Measurements from ENCODE around the gene RGS19.
"Not testable (repeated sequence)": the region's sequence is repeated elsewhere in the genome, so short reads cannot be mapped to it uniquely, and the experiment has no call there.

RGS19 gene

DNA sequence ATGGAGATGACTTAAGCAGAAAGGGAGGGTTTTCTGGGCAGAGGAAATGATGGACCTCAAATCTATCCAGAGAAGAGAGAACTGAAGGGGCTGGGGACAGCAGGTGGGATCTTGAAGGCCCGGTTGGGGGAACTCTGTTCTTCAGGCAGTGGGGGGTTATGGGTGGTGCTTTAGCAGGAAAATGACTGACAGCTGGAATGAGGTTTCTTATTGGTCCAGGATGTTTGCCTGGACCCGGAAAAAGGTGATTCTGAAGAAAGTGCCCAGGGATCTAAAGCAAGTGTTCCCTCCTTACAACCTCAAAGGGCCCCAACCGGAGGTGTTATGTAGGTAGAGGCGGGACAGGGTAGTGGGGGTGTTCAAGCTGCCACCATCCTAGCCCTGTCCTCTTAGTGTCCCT lies 16.1 kb upstream of the RGS19 start:
- DNase-seq (ENCODE audit: low spot score): no peak

DNA sequence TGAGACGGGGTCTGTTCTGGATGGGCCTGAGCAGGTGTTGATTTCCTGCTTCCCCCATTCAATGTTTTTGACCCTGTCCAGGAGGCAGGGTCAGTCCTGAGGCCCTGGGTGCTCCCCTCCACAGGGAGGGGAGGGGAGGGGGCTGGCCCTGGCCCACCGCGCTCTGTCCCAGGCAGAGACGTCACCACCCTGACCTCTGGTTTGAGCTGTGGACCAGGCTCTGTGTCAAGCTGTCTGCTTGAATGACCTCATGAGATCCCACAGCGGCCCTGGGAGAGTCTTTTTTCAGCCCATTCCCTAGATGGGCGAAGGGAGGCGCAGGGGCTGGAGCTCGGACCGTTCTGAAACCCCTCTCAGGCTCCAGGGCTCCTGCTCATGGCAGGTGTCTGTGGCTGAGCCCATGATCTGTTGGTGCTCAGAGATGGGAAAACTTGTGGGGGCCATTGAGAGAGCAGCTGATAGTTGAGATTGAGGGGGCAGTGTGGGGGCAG lies 13.7 kb upstream of the RGS19 start:
- DNase-seq (ENCODE audit: low spot score): no peak

GRCh38 chr20:64092258-64093012 lies 13.1 kb upstream of the RGS19 start:
- DNase-seq (ENCODE audit: low spot score): no peak

GRCh38 chr20:64091770-64092169 lies 12.5 kb upstream of the RGS19 start:
- no peak for DNase-seq (ENCODE audit: low spot score)

GRCh38 chr20:64091340-64091739 lies 12.0 kb upstream of the RGS19 start:
- no peak for DNase-seq (ENCODE audit: low spot score)

- DNase-seq (ENCODE audit: low spot score): no peak
Measured at GRCh38 chr20:64090165-64090564, 10.8 kb upstream of the RGS19 start.

DNA sequence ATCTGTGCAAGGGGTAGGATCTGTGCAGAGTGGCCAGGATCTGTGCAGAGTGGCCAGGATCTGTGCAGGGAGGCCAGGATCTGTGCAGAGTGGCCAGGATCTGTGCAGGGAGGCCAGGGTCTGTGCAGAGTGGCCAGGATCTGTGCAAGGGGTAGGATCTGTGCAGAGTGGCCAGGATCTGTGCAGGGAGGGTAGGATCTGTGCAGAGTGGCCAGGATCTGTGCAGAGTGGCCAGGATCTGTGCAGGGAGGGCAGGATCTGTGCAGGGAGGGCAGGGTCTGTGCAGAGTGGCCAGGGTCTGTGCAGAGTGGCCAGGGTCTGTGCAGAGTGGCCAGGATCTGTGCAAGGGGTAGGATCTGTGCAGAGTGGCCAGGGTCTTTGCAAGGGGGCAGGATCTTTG lies 9.3 kb upstream of the RGS19 start:
- not testable (repeated sequence) for DNase-seq (ENCODE audit: low spot score)

GRCh38 chr20:64087226-64087825 lies 8.0 kb upstream of the RGS19 start:
- not testable (repeated sequence) for DNase-seq (ENCODE audit: low spot score)

DNA sequence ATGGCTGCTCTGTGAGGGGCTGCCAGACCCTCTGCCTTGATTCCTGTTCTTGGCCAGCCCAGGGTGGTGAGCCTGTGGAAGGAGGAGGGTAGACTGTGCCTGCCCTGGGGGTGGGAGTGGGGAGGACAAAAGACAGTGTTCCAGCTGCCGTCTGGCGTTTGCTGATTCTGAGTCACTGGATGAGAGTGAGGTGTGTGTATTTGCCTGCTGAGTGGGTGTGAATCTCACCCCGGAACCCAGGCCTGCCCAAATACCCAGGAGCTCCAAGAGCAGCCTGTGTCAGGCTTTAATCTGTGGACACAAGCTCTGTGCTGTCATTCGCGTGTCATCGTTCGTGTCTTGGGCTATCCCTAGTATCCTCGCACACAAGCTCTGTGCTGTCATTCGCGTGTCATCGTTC lies 7.5 kb upstream of the RGS19 start:
- no peak for DNase-seq (ENCODE audit: low spot score)

DNA sequence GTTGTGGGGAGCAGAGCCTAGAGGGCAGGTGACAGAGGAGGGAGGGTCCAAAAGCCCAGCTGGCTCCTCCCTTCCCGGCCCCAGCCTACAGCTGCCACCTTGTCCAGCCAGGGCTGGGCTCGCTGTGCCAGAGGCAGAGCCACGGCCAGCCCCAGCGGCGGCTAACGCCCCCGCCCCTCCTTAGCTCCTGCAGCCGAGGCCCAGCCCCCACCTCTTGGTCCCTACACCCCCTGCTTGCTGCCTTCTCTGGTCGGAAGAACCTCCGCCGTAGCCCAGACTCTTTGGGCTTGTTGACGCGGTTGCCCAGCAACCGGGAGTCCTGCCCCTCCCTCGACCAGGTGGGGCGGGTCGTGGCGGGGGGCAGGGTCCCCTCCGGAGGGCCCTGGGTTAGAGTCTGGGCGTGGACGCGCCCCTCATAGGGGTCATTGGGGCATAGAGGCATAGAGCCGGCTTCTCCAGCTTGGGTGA lies 5.4 kb upstream of the RGS19 start:
- DNase-seq (ENCODE audit: low spot score): no peak

- DNase-seq (ENCODE audit: low spot score): no peak
Measured at GRCh38 chr20:64083804-64084684, 4.7 kb upstream of the RGS19 start, which contains the start of gene LKAAEAR1. TSS of gene LKAAEAR1 (minus strand) at chr20:64084398. CDS start at chr20:64084219, 179 bp downstream.

DNA sequence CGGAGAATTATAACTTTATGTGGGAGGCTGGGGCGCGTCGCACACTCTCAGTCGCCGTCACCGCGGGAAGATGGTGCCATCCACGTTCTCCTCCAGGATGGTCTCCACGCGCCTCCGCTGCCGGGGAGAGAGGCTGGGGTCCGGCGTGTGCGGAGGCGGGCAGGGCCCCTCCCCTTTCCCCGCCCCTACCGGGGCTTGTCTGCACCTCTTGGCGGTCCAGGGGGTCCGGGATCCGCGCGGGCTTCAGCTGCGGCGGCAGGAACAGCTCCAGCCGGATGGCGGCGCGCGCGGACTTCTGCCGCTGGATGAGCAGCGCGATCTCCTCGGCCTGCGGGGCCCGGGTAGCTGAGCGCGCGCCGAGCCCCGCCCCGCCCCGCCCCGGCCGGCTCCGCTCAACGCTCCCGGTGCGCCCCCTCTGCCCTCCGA lies 4.1 kb upstream of the RGS19 start:
- DNase-seq (ENCODE audit: low spot score): peak; percentile 71

DNA sequence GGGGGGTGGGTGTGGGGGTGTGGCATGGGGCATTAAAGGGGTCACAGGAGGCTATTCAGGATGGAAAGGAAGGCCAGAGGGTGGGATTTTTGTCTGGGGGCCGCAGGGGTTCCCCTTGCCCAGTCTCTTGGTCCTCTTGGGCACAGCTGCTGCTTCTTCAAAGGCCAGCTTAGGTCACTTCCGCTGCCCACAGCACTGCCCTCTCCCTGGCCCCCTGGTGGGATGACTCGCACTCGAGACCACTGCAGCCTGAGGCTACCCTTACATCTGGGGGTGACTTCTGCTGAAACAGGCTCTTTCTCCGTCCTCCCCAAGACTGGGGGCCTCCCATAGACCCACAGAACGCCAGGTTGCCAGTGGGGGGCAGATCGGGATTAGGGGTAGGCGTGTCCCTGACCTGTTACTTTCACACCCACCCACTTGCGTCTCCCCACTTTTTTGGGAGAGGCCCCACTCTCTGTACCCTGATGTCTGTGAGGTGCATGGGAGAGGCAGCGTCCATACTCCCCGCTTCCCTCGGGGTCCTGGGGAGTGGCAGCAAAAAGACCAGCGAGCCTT lies 3.6 kb upstream of the RGS19 start:
- DNase-seq (ENCODE audit: low spot score): no peak

DNA sequence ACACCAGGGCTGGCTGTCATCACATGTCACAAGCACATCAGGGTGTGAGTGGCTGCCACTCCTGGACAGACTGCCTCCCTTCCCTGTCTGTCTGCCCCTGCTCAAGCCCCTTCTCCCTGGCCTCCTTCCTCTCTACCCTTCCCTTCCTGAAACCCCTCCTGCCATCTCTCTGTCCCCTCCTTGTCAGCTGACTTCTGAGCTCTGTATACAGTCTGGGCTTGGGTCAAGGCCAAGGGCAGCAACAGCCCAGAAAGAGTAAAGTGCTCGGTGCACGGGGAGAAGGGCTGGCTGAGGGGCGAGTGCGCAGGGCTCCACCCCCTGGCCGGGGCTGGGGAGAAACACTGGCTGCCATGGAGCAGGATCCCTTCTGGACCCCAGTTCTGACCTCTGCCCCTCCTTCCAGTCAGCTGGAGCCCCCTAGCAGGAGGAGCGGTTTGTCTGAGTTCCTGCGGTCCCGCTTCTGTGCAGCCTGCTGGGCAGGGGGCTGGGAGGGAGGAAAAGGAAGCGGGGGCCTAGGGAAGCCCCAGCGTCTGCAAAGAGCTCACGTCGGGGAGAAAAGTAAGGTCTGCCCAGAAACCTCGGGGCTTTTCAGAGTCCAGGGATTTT lies 2.9 kb upstream of the RGS19 start:
- DNase-seq (ENCODE audit: low spot score): no peak

DNA sequence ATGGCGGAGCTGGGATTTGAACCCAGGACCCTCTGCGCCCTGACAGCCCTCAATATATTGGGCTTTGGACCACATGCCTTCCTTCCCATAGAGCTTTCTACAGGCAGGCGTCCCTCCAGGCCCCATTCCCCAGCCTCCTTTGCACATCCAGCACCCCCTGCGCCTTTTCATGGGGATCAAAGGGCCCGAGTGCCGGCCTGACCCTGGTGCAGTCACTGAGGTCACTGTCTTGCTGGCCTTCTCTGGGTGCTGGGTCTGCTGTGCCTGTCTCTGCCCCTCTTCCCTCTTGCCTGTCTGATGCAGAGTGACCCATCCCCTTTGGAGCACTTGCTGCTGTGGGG lies 2.3 kb upstream of the RGS19 start:
- DNase-seq (ENCODE audit: low spot score): no peak

DNA sequence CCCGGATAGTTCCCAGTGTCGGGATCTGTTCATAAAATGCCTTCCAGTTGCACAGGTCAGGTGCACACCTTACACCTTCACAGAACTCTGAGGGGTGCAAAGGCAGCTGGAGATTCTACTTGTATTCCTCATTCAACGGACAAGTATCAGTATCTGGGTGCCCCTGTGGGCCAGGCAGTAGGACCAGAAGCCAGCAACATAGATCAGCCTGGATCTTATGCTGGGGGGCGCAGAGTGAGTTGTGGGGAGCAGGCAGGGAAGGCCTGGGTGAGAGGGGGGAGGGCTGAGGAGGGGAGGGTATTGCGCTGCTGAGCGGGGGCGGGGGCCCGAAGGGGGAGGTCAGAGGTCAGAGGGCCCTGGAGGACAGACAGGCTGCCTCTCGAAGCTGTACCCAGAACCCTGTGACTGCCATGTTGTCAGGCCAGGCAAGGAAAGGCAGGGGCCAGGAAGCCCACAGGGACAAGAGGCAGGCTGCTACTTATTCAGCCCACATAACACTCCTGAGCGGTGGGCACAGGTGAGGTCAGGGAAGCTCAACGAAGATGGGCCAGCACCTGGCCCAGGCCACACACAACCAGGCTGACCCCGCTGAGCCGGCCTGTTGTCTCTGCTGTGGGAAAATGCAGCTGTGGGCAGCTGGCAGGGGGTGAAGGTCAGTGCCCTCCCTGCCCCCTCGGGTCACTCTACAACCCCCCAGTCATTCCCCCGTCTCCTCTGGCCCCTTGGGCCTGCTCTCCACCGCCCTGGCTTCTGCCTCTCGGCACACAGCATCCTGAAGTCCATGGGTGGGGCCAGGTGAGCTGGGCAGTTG lies 1.7 kb upstream of the RGS19 start:
- DNase-seq (ENCODE audit: low spot score): no peak

DNA sequence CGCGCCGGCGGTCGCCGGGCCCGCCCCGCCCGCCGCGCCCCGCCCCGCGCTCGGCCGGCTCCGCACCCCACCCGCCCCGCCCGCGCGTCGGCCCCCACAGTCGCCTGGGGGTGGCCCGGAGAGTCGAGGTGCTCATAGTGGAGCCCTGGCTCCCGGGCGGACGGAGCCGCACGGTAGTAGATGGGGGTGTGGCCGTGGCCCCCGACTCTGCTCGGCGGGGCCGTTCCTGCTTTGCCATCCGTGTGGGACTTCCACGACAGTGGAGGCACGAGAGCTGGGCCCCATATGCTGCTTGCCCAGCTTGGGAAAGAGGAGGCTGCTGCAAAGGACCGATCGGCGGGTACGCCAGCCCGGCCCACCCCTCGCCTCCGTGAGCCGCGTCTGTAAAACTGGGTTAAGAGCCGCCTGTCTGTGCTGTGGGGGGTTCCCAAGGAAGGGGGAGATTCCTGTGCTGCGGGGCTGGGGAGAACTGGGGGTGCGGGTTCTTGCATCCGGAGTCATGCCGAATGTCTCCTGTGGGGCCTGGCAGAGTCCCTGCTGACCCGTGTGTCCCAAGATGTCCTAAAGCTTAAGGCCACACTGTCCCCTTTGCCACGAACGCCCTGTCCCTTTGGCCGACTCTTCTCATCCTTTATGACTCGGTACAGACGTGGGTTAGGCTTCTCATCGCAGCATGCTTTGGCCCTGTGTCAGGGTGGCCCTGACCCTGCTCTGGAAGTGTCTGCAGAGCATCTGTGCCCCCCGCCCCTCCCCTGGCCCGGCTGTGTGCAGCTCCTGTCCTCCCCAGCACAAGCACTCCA lies 895 bp upstream of the RGS19 start, which contains the start of gene OPRL1:
OPRL1 (plus strand) TSS at position 70 of the 800 bp plus-strand sequence. CDS start 12,639 bp downstream, outside the sequence.
- peak; percentile 53 for DNase-seq (ENCODE audit: low spot score)

DNA sequence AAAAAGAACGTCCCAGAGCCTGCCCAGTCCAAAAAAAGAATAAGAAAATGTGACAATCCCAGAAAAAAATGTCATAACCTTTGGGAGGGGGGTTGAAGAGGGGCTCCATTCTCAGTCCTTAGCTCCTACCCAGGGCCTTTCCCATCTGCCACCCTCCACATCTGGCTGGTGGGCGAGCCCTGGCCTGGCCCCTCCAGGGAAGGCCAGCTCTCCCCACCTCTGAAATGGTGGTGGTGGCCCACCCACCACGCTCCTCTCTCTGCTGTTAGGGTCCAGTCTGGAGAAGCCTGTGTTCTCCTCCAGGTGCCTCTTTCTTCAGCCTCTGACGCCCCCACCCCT lies 415 bp downstream of the RGS19 start:
- no peak for DNase-seq (ENCODE audit: low spot score)

DNA sequence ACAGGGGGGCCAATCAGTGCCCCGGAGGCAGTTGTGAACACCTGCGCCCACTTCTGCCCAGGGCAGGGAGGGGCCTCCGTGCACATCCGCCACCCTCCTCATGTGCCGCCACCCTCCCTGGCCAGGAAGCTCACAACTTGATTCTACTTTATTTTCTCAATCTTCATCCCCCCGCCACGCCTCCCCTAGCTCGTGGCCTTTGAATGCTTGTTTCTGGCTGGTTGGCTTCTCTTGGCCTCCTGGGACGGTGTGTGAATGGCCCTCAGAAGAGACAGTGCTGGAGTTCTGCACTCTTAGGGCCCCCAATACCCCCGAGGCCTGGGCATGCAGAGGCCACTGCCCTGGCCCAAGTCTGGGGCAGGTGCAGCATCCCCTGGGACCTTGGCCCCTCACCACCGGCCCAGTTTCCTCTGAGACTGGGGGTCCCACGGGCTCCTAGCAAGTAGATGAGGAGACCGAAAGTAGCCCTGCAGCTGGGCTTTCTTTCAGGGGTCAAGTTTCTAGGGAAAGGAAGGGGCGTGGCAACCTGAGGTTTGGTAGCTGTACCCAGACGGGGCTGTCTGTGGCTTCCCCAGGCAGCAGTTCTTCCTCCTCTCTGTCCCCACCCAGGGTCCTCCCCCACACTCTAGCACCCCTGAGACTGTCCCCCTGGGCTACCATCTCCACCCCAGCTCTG lies 1.3 kb downstream of the RGS19 start:
- DNase-seq (ENCODE audit: low spot score): peak; percentile 95

DNA sequence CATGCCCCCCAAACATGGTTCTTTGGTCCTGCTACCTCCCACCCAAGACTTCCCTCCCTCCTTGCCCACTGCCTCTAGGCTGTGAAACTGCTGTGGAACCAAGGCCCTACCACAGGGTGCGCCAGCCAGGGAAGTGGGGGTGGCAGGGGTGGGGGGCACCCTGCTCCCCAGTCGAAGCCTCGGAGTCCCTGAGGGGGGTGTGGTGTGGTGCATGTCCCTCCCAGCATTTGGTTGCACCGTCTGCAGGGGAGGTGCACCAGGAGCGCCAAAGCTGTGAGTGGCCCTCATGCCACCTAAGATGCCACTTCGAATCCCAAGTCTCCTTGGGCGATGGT lies 1.8 kb downstream of the RGS19 start:
- no peak for DNase-seq (ENCODE audit: low spot score)

All from NAMALWA (cell line).